Smooth muscle cell (in vitro differentiated cells): Measurements from ENCODE around the gene CLCNKA. TPM values are rescaled to one million over a fixed set of nuclear protein-coding genes. Genes with fewer than 3 reads are reported as not detected.
"Not testable (repeated sequence)": the region's sequence is repeated elsewhere in the genome, so short reads cannot be mapped to it uniquely, and the experiment has no call there.

Experiments used
- DNase-seq: peaks from one replicate; lab custom pipeline; 2025; ENCODE audit not compliant: unreplicated experiment; lab: John Stamatoyannopoulos, UW
- H2AFZ ChIP-seq: fragments of 200-600 bp; sonication (generic); 2 replicates; pipeline ENCODE4 v1.6.0; 2016; ENCODE audit warnings: antibody characterized with exemption, low read depth, mild to moderate bottlenecking
- H3F3A ChIP-seq: fragments of 200-600 bp; sonication (generic); 2 replicates; pipeline ENCODE4 v1.6.0; 2017; ENCODE audit warnings: antibody characterized with exemption, low read depth
- H3K27ac ChIP-seq: fragments of 200-600 bp; sonication (generic); 2 replicates; pipeline ENCODE4 v1.5.1; 2016; ENCODE audit warnings: low read depth, mild to moderate bottlenecking
- H3K27me3 ChIP-seq: fragments of 200-600 bp; sonication (generic); 2 replicates; pipeline ENCODE4 v1.6.1; 2016; ENCODE audit warnings: low read depth, mild to moderate bottlenecking
- H3K36me3 ChIP-seq: fragments of 200-600 bp; sonication (generic); 2 replicates; pipeline ENCODE4 v1.5.1; 2016; ENCODE audit warnings: low read depth
- H3K4me1 ChIP-seq: fragments of 200-600 bp; sonication (generic); 2 replicates; pipeline ENCODE4 v1.5.1; 2016; ENCODE audit warnings: low read depth
- H3K4me2 ChIP-seq: fragments of 200-600 bp; sonication (generic); 2 replicates; pipeline ENCODE4 v1.6.0; 2016; ENCODE audit warnings: mild to moderate bottlenecking
- H3K4me3 ChIP-seq: fragments of 200-600 bp; sonication (generic); 2 replicates; pipeline ENCODE4 v1.5.1; 2016; ENCODE audit warnings: mild to moderate bottlenecking
- H3K79me2 ChIP-seq: fragments of 200-600 bp; sonication (generic); 2 replicates; pipeline ENCODE4 v1.6.0; 2016; ENCODE audit warnings: low read depth, mild to moderate bottlenecking
- H3K9ac ChIP-seq: fragments of 200-600 bp; sonication (generic); 2 replicates; pipeline ENCODE4 v1.6.0; 2016; ENCODE audit warnings: low read depth
- H3K9me3 ChIP-seq: fragments of 200-600 bp; sonication (generic); replicated peaks from 2 replicates; pipeline ENCODE4 v1.5.1; 2016; ENCODE audit warnings: low read depth
- H4K20me1 ChIP-seq: fragments of 200-600 bp; sonication (generic); 2 replicates; pipeline ENCODE4 v1.6.0; 2016; ENCODE audit warnings: low read depth
- WGBS: methylation state at CpG from one replicate; pipeline ENCODE4 v1.1.7; 2016; ENCODE audit warnings: low lambda C conversion rate; 5-methylcytosine and 5-hydroxymethylcytosine counted together
- polyA plus RNA-seq: library from polyadenylated mRNA; unstranded; fragments of >200 nt; fragmentation: Nextera tagmentation; extraction: Ambion mirVana; gene quantifications from 2 replicates; pipeline ENCODE4 v1.2.1, GENCODE V29; 2016
- total RNA-seq: library from RNA; depleted of rRNA; stranded (reverse); fragments of >200 nt; gene quantifications from 2 replicates; pipeline ENCODE4 v1.2.3, GENCODE V29; 2014
- TF ChIP-seq, protein P1 (sequence below): fragments of 200-600 bp; sonication (generic); IDR thresholded peaks from 2 replicates; pipeline ENCODE4 v1.5.1; 2017; ENCODE audit warnings: borderline replicate concordance, mild to moderate bottlenecking, antibody characterized with exemption; ENCODE audit not compliant: insufficient read depth, poor library complexity, severe bottlenecking

The CLCNKA gene
- total and polyA plus RNA-seq, 2 experiments from 2014 or later: 0.46 TPM; not detected in 1

DNA sequence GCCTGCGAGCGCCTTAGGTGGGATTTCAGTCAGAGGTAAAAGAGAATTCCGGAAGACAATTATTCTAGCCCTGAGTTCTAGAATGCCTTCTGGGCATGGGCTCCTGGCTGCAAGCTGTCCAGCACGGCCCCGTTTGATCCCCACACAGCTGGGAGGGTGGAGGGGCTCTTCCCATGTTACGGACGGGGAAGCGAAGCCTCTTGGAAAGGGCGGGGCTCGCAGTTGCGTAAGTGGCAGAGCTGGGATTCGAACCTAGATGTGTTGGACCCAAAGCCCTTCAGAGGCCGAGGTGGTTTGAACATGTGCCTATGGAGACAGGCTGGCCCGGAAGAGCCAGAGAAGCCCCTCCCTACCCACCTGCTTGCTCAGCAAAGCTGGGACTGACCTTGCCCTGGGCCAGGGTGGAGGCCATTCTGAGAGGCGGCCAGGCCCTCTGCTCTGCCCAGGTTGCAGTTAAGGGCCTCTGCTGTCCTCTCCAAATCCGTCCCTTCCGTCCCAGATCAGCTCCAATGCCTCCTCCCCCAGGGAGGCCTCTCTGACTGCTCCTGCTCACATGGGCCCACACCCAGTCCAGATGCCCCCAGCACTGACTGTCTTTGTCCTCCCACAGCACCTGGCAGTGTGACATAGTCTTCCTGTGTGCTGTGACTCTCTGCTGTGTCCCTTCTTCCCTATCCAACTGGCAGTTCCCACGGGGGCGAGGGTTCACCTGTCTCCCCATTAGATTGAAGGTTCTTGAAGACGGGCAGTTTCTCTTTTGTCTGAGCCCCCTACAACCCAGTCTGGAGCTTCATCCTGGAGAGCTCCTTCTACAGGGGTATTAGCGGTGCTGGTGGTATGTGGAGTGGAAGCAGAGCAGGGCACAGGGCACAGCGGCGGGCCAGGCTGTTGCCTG, 2.8 kb upstream of the CLCNKA start:
- Histone ChIP-seq H3K27ac (peak overlapping the region; percentile 95), H3K4me2 (peak overlapping the region; percentile 82), H3K79me2 (no peaks in the 10 kb centered on the region), H3K4me3 (no peak overlapping the region), H3K9ac (peak overlapping the region; percentile 73), H2AFZ (no peak overlapping the region), H3K27me3 (no peaks in the 10 kb centered on the region), H3F3A (no peaks in the 10 kb centered on the region), H4K20me1 (no peaks in the 10 kb centered on the region), H3K9me3 (no peaks in the 10 kb centered on the region), H3K4me1 (peaks cover 19% of the 10 kb centered on the region), H3K36me3 (no peaks in the 10 kb centered on the region)
- DNase-seq: no peak
- TF ChIP-seq, protein P1, sequence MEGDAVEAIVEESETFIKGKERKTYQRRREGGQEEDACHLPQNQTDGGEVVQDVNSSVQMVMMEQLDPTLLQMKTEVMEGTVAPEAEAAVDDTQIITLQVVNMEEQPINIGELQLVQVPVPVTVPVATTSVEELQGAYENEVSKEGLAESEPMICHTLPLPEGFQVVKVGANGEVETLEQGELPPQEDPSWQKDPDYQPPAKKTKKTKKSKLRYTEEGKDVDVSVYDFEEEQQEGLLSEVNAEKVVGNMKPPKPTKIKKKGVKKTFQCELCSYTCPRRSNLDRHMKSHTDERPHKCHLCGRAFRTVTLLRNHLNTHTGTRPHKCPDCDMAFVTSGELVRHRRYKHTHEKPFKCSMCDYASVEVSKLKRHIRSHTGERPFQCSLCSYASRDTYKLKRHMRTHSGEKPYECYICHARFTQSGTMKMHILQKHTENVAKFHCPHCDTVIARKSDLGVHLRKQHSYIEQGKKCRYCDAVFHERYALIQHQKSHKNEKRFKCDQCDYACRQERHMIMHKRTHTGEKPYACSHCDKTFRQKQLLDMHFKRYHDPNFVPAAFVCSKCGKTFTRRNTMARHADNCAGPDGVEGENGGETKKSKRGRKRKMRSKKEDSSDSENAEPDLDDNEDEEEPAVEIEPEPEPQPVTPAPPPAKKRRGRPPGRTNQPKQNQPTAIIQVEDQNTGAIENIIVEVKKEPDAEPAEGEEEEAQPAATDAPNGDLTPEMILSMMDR: no peak
- WGBS: 65% methylated on average over 23 of the region's 23 CpGs

DNA sequence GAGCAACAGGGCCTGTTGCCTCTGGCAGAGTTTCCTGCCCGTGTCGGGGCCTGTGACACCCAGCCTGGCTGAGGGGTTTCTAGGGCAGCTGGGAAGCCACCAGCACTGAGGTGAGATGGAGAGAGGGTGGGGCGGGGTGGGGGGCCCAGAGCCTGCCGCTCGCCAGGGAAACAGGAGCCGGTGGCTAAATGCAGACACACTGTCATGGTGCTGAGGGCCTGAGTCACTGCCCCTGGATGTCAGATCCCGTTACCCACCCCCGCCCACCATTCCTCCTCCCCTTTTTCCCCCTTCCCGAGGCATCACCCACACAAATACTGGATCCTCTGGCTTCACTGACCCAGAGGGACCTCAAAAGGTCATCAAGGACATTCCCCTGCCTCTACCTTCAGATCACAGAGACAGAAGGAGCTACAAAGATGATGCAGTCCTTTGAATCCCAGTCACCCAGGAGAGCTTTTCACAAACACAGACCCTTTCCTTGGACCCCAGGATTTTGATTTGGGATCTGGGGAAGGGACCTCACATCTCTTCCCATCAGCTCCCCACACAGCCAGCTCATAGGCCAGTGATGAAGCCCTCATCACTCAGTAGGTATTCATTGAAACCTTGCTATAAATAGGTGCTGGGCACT, 2.1 kb upstream of the CLCNKA start:
- DNase-seq: peak; percentile 28
- 8% methylated on average over 6 of the region's 9 CpGs for WGBS
- H2AFZ ChIP-seq: no peak overlapping the region
- no peaks in the 10 kb centered on the region for H3K27me3 ChIP-seq
- H3K9ac ChIP-seq: peak overlapping the region; percentile 73
- H3K9me3 ChIP-seq: no peaks in the 10 kb centered on the region
- peaks cover 19% of the 10 kb centered on the region for H3K4me1 ChIP-seq
- H3K79me2 ChIP-seq: no peaks in the 10 kb centered on the region
- peak overlapping the region; percentile 82 for H3K4me2 ChIP-seq
- TF ChIP-seq, protein P1: no peak
- H3K36me3 ChIP-seq: no peaks in the 10 kb centered on the region
- no peak overlapping the region for H3K4me3 ChIP-seq
- H4K20me1 ChIP-seq: no peaks in the 10 kb centered on the region
- H3F3A ChIP-seq: no peaks in the 10 kb centered on the region
- peak overlapping the region; percentile 95 for H3K27ac ChIP-seq

DNA sequence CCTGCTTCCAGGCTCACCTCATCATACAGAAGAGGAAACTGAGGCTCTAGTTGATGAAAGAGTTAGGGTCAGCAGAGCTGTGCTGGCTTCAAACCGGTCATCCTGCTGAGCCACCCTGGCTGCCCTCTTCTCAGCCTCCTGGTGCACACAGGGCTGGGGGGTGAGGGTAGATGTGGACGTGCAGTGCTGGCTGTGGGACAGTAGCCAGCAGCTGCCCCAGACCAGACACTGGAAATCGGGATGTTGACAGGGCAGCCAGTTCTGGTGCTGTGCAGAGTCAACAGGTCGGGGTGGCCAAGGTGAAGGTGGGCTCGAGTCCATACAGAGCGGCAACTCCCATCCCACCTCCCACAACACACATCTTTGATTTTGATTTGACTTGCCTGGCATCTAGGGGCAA, 1.5 kb upstream of the CLCNKA start:
- no peaks in the 10 kb centered on the region for H3F3A ChIP-seq
- no peak overlapping the region for H3K4me3 ChIP-seq
- no peaks in the 10 kb centered on the region for H4K20me1 ChIP-seq
- H3K4me2 ChIP-seq: peak overlapping the region; percentile 46
- TF ChIP-seq, protein P1: no peak
- H3K27me3 ChIP-seq: no peaks in the 10 kb centered on the region
- 89% methylated on average over 6 of the region's 6 CpGs for WGBS
- peak overlapping the region; percentile 14 for H3K9ac ChIP-seq
- H3K36me3 ChIP-seq: no peaks in the 10 kb centered on the region
- peak overlapping the region; percentile 95 for H3K27ac ChIP-seq
- H2AFZ ChIP-seq: no peak overlapping the region
- no peaks in the 10 kb centered on the region for H3K9me3 ChIP-seq
- H3K4me1 ChIP-seq: peaks cover 19% of the 10 kb centered on the region
- no peak for DNase-seq
- no peaks in the 10 kb centered on the region for H3K79me2 ChIP-seq

DNA sequence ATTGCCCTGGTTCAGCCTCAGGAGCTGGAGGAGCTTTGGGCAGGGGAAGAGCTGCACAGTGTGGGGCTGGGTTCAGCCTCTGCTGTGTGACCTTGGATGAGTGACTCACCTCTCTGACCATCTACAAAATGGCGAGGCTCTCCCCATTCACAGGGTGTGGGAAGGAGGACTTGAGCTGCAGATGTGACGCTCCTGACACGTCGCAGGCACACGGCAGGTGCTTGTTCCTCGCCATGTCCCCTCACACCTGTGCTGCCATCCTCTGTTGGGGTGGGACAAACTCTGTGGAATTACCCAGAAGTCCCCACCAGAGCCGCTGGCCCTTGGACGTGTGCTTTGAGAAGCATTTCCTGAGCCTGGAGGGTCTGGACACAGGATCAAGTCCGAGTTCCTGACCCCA, 958 bp upstream of the CLCNKA start:
- H3K9ac ChIP-seq, H3K27me3 ChIP-seq, H3K4me2 ChIP-seq, H2AFZ ChIP-seq, H3K9me3 ChIP-seq, H3K4me3 ChIP-seq, H3F3A ChIP-seq, H4K20me1 ChIP-seq, H3K36me3 ChIP-seq, H3K79me2 ChIP-seq, H3K27ac ChIP-seq, DNase-seq: not testable (repeated sequence)
- peaks cover 19% of the 10 kb centered on the region for H3K4me1 ChIP-seq
- WGBS: 83% methylated on average over 9 of the region's 9 CpGs
